Prostate gland (tissue), 2 donors: Measurements from ENCODE around the gene GADD45B. TPM values are rescaled to one million over a fixed set of nuclear protein-coding genes. Genes with fewer than 3 reads are reported as not detected.
"Not testable (repeated sequence)": the region's sequence is repeated elsewhere in the genome, so short reads cannot be mapped to it uniquely, and the experiment has no call there.

Source experiments
- DNase-seq: peaks from one replicate; pipeline ENCODE4 v3.0.0-alpha.2; 2019; ENCODE audit warnings: low spot score
- H3K27ac ChIP-seq, 2 donors: fragments of 200-600 bp; sonication (generic); 2 replicates each; pipeline ENCODE4 v1.5.1; 2017 to 2019
- H3K27me3 ChIP-seq: fragments of 200-600 bp; sonication (generic); replicated peaks from 2 replicates; pipeline ENCODE4 v1.5.1; 2019; ENCODE audit not compliant: insufficient read depth
- H3K36me3 ChIP-seq, 2 donors: fragments of 200-600 bp; sonication (generic); 1 replicate in 1 of 2; 2 replicates in 1 of 2; pipeline versions ENCODE4 v1.5.1 to v1.8.1; 2017 to 2019
- H3K4me1 ChIP-seq: fragments of 200-600 bp; sonication (generic); replicated peaks from 2 replicates; pipeline ENCODE4 v1.5.1; 2019
- H3K4me3 ChIP-seq, 2 donors: fragments of 200-600 bp; sonication (generic); 2 replicates each; pipeline ENCODE4 v1.5.1; 2017 to 2019
- H3K9me3 ChIP-seq: fragments of 200-600 bp; sonication (generic); 2 replicates; pipeline ENCODE4 v1.5.1; 2017
- CTCF ChIP-seq, 4 experiments: fragments of 200-600 bp in 2 of 4; fragments of 450-650 bp in 2 of 4; sonication (generic) in 2 of 4; IDR thresholded peaks; 1 replicate in 3 of 4; 2 replicates in 1 of 4; pipeline ENCODE4 v1.5.1; 2016 to 2019; ENCODE audit warnings: antibody characterized with exemption in 4 of 4, mild to moderate bottlenecking in 2 of 4, moderate library complexity in 2 of 4
- POLR2A ChIP-seq: fragments of 450-650 bp; IDR thresholded peaks from one replicate; pipeline ENCODE4 v1.6.1; 2016; ENCODE audit warnings: antibody characterized with exemption, mild to moderate bottlenecking
- POLR2AphosphoS5 ChIP-seq: sonication (generic); formaldehyde crosslinking; IDR thresholded peaks from one replicate; pipeline ENCODE4 v1.6.1; 2017; ENCODE audit warnings: antibody characterized with exemption
- WGBS: methylation state at CpG from one replicate; pipeline ENCODE4 v1.1.5; 2018; 5-methylcytosine and 5-hydroxymethylcytosine counted together
- intact Hi-C: fragments of 100-400 bp; cut with DNase I; formaldehyde crosslinking; loops from one replicate; pipeline ENCODE4 v1.14.2; 2022
- total RNA-seq, 2 donors: library from RNA; depleted of rRNA; stranded (reverse); fragments of >200 nt; gene quantifications; one replicate each; pipeline ENCODE4 v1.1.0, GENCODE V29; 2016

GADD45B gene
- total RNA-seq, 2 donors from 2014 or later = 90.7 to 94.6 TPM

- under 1% methylated on average over 47 of the region's 62 CpGs for WGBS
- Histone ChIP-seq H3K9me3 (no peaks in the 10 kb centered on the region), H3K4me3 (peak overlapping the region; percentile 93 to 94), H3K27me3 (no peaks in the 10 kb centered on the region), H3K36me3 (no peaks in the 10 kb centered on the region), H3K27ac (peak overlapping the region; percentile 36 to 63), H3K4me1 (no peaks in the 10 kb centered on the region)
- TF ChIP-seq POLR2AphosphoS5 = no peak
- TF ChIP-seq CTCF (IDR thresholded peaks at IDR 0.05) = no peak
- no peak for TF ChIP-seq POLR2A
- DNase-seq = no peak
- intact Hi-C loops = no loop called here
Observed at GRCh38 chr19:2455851-2456570, 19.9 kb upstream of the GADD45B start.

- intact Hi-C loops = no loop called here
- TF ChIP-seq POLR2AphosphoS5 (no peak), POLR2A (no peak), CTCF (IDR thresholded peaks at IDR 0.05) (no peak)
- Histone ChIP-seq H3K4me1 (peaks cover 11% of the 10 kb centered on the region), H3K4me3 (peak overlapping the region in 1 of 2 donors; percentile 23), H3K27me3 (no peaks in the 10 kb centered on the region), H3K9me3 (no peaks in the 10 kb centered on the region), H3K36me3 (no peaks in the 10 kb centered on the region), H3K27ac (peak overlapping the region; percentile 70 to 72)
- 90% methylated on average over 8 of the region's 8 CpGs for WGBS
- DNase-seq = no peak
Observed at GRCh38 chr19:2457394-2458037, 18.4 kb upstream of the GADD45B start.

- intact Hi-C loops = no loop called here
- 97% methylated on average over 5 of the region's 5 CpGs for WGBS
- no peaks in the 10 kb centered on the region for H3K9me3 ChIP-seq
- no peak for DNase-seq
- H3K36me3 ChIP-seq = no peaks in the 10 kb centered on the region
- no peaks in the 10 kb centered on the region for H3K27me3 ChIP-seq
- TF ChIP-seq POLR2AphosphoS5 (no peak), POLR2A (no peak), CTCF (IDR thresholded peaks at IDR 0.05) (no peak)
- H3K4me3 ChIP-seq = no peak overlapping the region
- H3K27ac ChIP-seq = no peak overlapping the region
- peaks cover 11% of the 10 kb centered on the region for H3K4me1 ChIP-seq
Observed at GRCh38 chr19:2458054-2458453, 17.9 kb upstream of the GADD45B start.

- H3K36me3 ChIP-seq, DNase-seq, H3K27ac ChIP-seq, H3K4me3 ChIP-seq, H3K9me3 ChIP-seq, intact Hi-C loops, H3K27me3 ChIP-seq: not testable (repeated sequence)
- 89% methylated on average over 10 of the region's 10 CpGs for WGBS
- peaks cover 11% of the 10 kb centered on the region for H3K4me1 ChIP-seq
Observed at GRCh38 chr19:2458776-2459175, 17.2 kb upstream of the GADD45B start.

- Histone ChIP-seq H3K4me3 (no peak overlapping the region), H3K27ac (no peak overlapping the region), H3K27me3 (no peaks in the 10 kb centered on the region), H3K9me3 (no peaks in the 10 kb centered on the region), H3K36me3 (no peaks in the 10 kb centered on the region), H3K4me1 (peaks cover 11% of the 10 kb centered on the region)
- intact Hi-C loops = no loop called here
- 96% methylated on average over 1 of the region's 1 CpG for WGBS
- TF ChIP-seq CTCF (IDR thresholded peaks at IDR 0.05) (no peak), POLR2AphosphoS5 (no peak), POLR2A (no peak)
- DNase-seq = no peak
Observed at GRCh38 chr19:2460245-2460644, 15.7 kb upstream of the GADD45B start.
